Duodenal mucosa (tissue), 2 donors: ENCODE measurements around the gene AP2A2.

Experiments used
- H3K27ac ChIP-seq: one replicate; pipeline ENCODE4 v1.7.0; 2013; ENCODE audit warnings: low read depth, low read length
- H3K27me3 ChIP-seq, 2 donors: one replicate each; pipeline ENCODE4 v1.7.0; 2013; ENCODE audit warnings: low read length in 2 of 2, control low read depth in 1 of 2; ENCODE audit not compliant: insufficient read depth in 2 of 2, control insufficient read depth in 1 of 2
- H3K36me3 ChIP-seq, 2 donors: one replicate each; pipeline ENCODE4 v1.7.0; 2013; ENCODE audit warnings: low read length in 2 of 2, control low read depth in 1 of 2; ENCODE audit not compliant: insufficient read depth in 2 of 2, control insufficient read depth in 1 of 2
- H3K4me1 ChIP-seq, 2 donors: one replicate each; pipeline ENCODE4 v1.7.0; 2013; ENCODE audit warnings: low read length in 2 of 2, control low read depth in 1 of 2; ENCODE audit not compliant: insufficient read depth in 2 of 2, control insufficient read depth in 1 of 2
- H3K4me3 ChIP-seq, 2 donors: one replicate each; pipeline ENCODE4 v1.7.0; 2013; ENCODE audit warnings: low read length in 2 of 2, low read depth in 1 of 2
- H3K9ac ChIP-seq, 2 donors: one replicate each; pipeline ENCODE4 v1.7.0; 2013; ENCODE audit warnings: low read length in 2 of 2, low read depth in 1 of 2
- H3K9me3 ChIP-seq, 2 donors: one replicate each; pipeline ENCODE4 v1.7.0; 2013; ENCODE audit warnings: low read length in 2 of 2, control low read depth in 1 of 2; ENCODE audit not compliant: control insufficient read depth in 1 of 2

AP2A2 gene

GRCh38 chr11:910589-911030 is 15.1 kb upstream of the AP2A2 start, which contains the start of gene CHID1:
Gene CHID1, minus strand, starts transcription at chr11:910810. Its CDS starts 5,994 bp downstream, at chr11:904816.
- peak within 1 kb of the TSS; percentile 78 to 85 for H3K4me3 ChIP-seq
- H3K27me3 ChIP-seq: no peaks in the 10 kb centered on the region
- peaks cover 0 to 7% of the 10 kb centered on the region in 2 donors for H3K36me3 ChIP-seq
- peak within 1 kb of the TSS; percentile 75 for H3K27ac ChIP-seq
- peak within 1 kb of the TSS; percentile 70 to 80 for H3K9ac ChIP-seq
- H3K4me1 ChIP-seq: peaks cover 0 to 18% of the 10 kb centered on the region in 2 donors
- no peaks in the 10 kb centered on the region for H3K9me3 ChIP-seq

- Histone ChIP-seq H3K4me3 (peak overlapping the region; percentile 72 to 80), H3K27ac (peak overlapping the region; percentile 75), H3K9ac (peak overlapping the region; percentile 70 to 80), H3K27me3 (no peaks in the 10 kb centered on the region), H3K36me3 (peaks cover 0 to 7% of the 10 kb centered on the region in 2 donors), H3K4me1 (peaks cover 0 to 18% of the 10 kb centered on the region in 2 donors), H3K9me3 (no peaks in the 10 kb centered on the region)
These were observed 14.4 kb upstream of the AP2A2 start for GRCh38 chr11:911031-911889.

- H3K4me3 ChIP-seq: peak overlapping the region; percentile 72 to 80
These were observed 13.8 kb upstream of the AP2A2 start for GRCh38 chr11:911890-912219.

GRCh38 chr11:912266-912665 is 13.4 kb upstream of the AP2A2 start:
- Histone ChIP-seq H3K9me3 (no peaks in the 10 kb centered on the region), H3K9ac (no peak overlapping the region), H3K4me1 (peaks cover 0 to 18% of the 10 kb centered on the region in 2 donors), H3K36me3 (peaks cover 0 to 7% of the 10 kb centered on the region in 2 donors), H3K27me3 (no peaks in the 10 kb centered on the region), H3K27ac (no peak overlapping the region), H3K4me3 (no peak overlapping the region)

More at GRCh38 chr11:911890-912219, 13.8 kb upstream of the AP2A2 start:
- peaks cover 0 to 7% of the 10 kb centered on the region in 2 donors for H3K36me3 ChIP-seq
- peaks cover 0 to 18% of the 10 kb centered on the region in 2 donors for H3K4me1 ChIP-seq
- H3K27me3 ChIP-seq: no peaks in the 10 kb centered on the region
- H3K27ac ChIP-seq: no peak overlapping the region
- H3K9ac ChIP-seq: peak overlapping the region in 1 of 2 donors; percentile 70
- H3K9me3 ChIP-seq: no peaks in the 10 kb centered on the region

GRCh38 chr11:913043-913442 is 12.6 kb upstream of the AP2A2 start:
- Histone ChIP-seq H3K9me3 (no peaks in the 10 kb centered on the region), H3K4me1 (peaks cover 0 to 18% of the 10 kb centered on the region in 2 donors), H3K27ac (no peak overlapping the region), H3K27me3 (no peaks in the 10 kb centered on the region), H3K4me3 (no peak overlapping the region), H3K9ac (no peak overlapping the region), H3K36me3 (peaks cover 0 to 7% of the 10 kb centered on the region in 2 donors)

GRCh38 chr11:914204-914603 is 11.5 kb upstream of the AP2A2 start:
- Histone ChIP-seq H3K4me3 (no peak overlapping the region), H3K4me1 (peaks cover 0 to 18% of the 10 kb centered on the region in 2 donors), H3K27ac (no peak overlapping the region), H3K9me3 (no peaks in the 10 kb centered on the region), H3K9ac (no peak overlapping the region), H3K27me3 (no peaks in the 10 kb centered on the region), H3K36me3 (peaks cover 0 to under 1% of the 10 kb centered on the region in 2 donors)

- no peak overlapping the region for H3K9ac ChIP-seq
- H3K4me1 ChIP-seq: peaks cover 0 to 11% of the 10 kb centered on the region in 2 donors
- H3K4me3 ChIP-seq: no peak overlapping the region
- no peaks in the 10 kb centered on the region for H3K36me3 ChIP-seq
- no peaks in the 10 kb centered on the region for H3K9me3 ChIP-seq
- no peak overlapping the region for H3K27ac ChIP-seq
- no peaks in the 10 kb centered on the region for H3K27me3 ChIP-seq
These were observed 10.7 kb upstream of the AP2A2 start for GRCh38 chr11:914747-915501.

- no peak overlapping the region for H3K27ac ChIP-seq
- H3K36me3 ChIP-seq: no peaks in the 10 kb centered on the region
- H3K9me3 ChIP-seq: no peaks in the 10 kb centered on the region
- no peaks in the 10 kb centered on the region for H3K27me3 ChIP-seq
- H3K4me3 ChIP-seq: no peak overlapping the region
- H3K4me1 ChIP-seq: no peaks in the 10 kb centered on the region
- H3K9ac ChIP-seq: no peak overlapping the region
These were observed 8.2 kb upstream of the AP2A2 start for GRCh38 chr11:917426-917825.

GRCh38 chr11:921921-922678 is 3.6 kb upstream of the AP2A2 start:
- H3K27me3 ChIP-seq: no peaks in the 10 kb centered on the region
- no peaks in the 10 kb centered on the region for H3K36me3 ChIP-seq
- H3K4me1 ChIP-seq: peaks cover 8% of the 10 kb centered on the region in 2 donors
- no peak overlapping the region for H3K27ac ChIP-seq
- no peaks in the 10 kb centered on the region for H3K9me3 ChIP-seq
- H3K9ac ChIP-seq: no peak overlapping the region
- H3K4me3 ChIP-seq: no peak overlapping the region
